DMS153 (cell line): Measurements from ENCODE around the gene SUFU.

Source experiments
- DNase-seq: peaks from one replicate; lab custom pipeline; 2025; lab: John Stamatoyannopoulos, UW

The SUFU gene

DNA sequence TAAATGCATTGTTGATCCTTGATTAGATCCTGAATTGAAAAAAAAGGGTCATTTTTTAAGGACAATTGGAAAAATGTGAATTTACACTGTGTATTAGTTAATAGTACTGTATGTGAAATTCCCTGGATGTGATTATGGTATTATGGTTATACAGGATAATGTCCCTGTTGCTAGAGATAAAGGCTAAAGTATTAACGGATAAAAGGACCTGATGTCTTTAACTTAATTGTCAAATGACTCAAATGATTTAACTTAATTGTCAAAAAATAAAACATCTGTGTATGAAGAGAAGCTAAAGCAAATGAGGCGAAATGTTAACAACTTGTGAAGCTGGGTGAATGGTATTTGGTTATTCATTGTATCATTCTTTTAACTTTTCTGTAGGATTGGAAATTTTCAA lies 48.8 kb downstream of the SUFU start:
- no peak for DNase-seq

DNA sequence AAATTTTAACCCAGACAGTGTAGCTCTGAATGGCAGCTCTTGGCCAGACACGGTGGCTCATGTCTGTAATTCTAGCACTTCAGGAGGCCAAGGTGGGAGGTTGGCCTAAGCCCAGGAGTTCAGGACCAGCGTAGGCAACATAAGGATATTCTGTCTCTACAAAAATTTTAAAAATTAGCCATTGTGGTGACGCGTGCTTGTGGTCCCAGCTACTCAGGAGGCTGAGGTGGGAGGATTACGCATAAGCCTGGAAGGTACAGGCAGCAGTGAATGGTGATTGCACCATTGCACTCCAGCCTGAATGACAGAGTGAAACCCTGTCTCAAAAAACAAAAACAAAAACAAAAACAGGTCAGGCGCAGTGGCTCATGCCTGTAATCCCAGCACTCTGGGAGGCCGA lies 50.0 kb downstream of the SUFU start:
- DNase-seq: no peak

DNA sequence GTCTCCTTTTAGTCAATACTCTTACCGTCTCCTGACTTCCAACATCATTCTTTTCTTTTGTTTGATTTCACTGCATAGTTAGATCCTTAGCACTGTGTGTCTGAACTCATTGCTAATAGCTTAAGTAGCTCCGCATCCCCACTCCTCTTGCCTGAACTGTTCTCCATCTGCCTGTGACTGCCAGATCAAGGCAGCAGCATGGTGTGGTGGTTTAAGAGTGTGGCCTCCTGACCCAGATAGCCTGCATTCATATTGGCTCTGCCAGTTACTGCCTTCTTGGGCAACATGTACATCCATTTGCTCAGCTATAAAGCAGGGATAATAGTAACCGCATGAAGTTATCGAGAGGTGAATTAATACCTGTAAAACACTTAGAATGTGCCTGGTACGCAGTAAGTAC lies 50.8 kb downstream of the SUFU start:
- DNase-seq: no peak

DNA sequence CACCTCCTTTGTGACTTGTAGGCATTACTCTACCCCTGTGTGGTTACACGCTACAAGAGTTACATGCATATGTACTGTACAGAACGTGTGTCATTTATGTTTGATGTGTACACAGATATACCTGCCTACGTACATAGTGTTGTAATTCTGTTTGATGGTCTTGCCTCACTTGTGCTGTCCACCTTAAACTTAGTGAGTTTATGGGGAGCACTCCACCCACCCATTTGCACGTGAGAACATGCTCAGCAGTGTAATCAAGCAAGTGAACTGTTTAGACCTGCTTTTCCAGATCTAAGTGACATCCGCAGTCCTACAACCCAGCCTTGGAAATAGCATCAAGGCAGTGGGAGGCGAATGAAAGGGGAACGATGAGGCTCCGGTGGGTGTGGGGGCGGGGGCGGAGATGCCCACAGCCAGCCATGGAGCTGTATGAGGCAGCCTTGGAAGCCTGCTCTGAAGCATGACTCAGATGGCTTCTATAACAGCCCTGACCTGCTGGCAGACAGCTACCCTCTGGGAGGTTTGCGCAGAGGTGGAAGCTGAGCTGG lies 52.1 kb downstream of the SUFU start:
- no peak for DNase-seq

DNA sequence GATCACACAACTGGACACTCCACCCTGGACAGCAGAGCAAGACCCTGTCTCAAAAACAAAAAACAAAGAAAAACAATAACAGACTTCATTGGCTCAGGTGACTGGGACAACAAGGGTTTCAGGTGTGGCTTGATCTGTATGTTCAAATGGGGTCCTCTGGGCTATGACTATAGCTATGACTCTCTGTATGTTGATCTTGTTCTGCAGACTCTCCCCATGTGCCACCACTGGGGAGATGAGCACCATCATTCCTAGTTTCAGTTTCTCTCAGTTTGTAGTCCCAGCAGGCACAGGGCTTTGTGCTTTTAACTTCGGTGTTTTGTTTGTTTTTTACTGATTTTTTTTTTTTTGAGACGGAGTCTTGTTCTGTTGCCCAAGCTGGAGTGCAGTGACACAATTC lies 53.8 kb downstream of the SUFU start:
- no peak for DNase-seq

DNA sequence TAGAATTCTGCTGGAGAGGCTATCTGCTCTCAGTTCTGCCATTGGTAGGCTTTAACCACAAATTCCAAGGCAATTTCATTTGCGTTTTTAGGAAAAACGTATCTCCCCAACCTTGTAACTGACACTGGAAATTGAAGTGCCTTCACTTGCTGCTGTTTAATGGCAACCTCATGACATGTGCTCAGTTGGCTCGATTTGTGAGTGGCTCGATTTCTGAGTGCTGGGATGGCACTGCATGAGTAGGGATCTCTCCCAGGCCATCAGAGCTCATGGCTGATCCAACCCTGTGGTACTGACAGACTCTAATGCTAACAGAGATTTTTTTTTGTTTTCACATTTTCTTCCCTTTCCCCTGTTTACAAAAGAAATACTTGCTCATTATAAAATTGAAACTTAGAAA lies 56.0 kb downstream of the SUFU start:
- DNase-seq: no peak

DNA sequence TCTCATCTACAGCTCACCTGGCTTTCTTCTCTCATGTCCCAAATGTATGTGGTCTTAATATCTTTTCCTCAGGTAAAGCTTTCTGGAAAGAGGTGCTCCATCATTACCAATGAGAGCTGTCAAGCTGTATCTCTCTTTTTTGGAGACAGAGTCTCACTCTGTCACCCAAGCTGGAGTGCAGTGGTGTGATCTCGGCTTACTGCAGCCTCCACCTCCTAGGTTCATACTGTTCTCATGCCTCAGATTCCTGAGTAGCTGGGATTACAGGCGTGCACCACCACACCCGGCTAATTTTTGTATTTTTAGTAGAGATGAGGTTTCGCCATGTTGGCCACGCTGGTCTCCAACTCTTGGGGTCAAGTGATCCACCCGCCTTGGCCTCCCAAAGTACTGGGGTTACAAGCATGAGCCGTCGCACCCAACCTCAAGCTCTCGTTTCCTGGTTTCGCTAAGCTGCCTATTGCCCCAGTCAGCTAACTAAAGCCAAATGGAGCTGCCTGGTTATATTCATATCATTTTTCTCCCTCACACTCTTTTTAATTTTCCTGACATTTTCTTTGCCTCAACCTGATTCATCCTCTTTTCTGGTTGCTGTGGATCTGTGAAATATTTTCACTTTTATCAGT lies 60.5 kb downstream of the SUFU start:
- DNase-seq: no peak

DNA sequence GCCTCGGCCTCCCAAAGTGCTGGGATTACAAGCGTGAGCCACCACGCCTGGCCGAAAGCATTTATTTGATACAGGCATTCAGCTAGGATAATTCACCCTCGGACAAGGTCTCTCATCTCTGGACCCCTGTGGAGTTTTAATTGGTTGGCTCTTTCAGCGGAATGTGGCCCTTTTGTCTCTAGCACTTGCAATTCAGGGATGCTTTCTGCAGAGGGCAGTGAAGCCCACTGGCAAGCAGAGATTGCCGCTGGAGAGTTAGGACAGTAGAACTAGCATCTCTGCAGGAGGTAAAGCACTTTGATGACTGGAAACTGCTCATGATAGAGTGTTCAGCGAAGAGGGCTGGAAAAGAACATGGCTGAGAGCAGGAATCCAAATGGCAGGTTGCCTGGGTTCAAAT lies 62.0 kb downstream of the SUFU start:
- no peak for DNase-seq

DNA sequence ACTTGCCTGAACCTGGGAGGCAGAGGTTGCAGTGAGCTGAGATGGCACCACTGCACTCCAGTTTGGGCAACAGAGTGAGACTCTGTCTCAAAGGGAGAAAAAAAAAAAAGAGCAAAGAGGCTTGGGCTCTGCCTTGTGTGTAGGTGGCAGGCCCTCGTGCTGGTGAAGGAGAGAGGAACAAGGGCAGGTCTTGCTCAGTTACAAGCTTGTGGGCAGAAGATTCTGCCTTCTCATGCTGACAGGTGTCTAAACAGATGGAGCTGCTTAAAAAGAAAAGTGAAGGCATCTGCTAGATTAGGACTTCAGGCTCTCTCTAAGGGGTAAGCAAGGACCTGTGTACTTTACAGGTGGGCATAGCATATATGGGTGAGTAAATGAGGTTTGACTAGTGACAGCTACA lies 75.0 kb downstream of the SUFU start:
- no peak for DNase-seq

DNA sequence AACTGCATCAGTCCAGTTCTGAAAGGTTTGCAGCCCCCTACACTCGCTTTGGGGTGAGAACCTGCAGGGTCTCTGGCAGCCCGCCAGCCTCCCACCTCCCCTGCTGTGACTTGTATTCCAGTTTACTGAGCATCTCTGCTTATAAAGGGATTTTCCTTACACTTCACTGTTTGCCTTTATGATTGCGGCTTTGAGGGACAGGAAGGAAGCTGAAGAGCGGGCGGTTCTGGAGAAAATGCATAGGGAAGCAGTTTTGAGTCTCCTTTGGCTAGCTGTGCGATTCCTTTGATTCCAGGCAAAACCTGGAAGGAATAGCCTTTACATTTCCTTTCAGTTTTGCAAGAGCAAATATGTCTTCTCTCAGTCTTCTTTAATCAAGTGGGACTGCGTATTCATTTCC lies 75.6 kb downstream of the SUFU start:
- DNase-seq: no peak

DNA sequence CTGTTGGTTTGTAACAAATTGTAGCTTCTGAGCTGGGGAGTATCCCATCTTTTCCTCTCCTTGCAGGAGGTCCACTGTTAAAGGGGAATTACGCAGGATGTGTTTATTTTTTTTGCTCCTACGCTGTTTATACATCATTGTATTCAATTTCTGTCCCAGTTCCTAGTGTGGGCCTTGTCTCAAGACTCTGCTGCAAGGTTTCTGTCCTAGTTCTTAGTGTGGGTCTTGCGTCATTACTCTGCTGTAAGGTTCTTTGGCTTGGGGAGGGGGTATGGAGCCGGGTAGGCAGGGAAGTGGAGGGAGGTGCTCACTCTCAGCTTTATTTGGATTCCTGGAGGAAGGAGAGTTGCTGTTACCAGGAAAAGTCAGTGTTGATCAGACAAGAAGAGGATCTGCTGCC lies 76.5 kb downstream of the SUFU start:
- no peak for DNase-seq

DNA sequence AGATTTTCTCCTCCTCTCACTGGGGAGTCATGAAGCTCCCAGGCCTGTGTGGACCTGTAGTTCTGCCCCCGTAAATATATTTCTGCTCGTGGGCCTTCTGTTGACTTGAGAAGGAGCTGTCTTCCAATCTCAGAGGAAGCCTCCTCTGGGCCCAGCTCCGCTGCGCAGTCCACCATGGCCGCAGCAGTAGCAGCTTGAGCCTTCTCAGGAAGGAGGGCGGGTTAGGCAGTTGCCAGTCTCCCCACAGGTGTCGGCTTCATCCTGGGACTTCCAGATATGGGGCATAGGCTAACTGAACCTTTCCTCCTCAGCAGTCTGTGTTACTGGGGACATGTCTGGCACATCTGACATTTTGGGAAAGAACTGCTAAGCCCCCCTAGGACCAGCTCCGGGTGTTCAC lies 77.6 kb downstream of the SUFU start:
- no peak for DNase-seq

DNA sequence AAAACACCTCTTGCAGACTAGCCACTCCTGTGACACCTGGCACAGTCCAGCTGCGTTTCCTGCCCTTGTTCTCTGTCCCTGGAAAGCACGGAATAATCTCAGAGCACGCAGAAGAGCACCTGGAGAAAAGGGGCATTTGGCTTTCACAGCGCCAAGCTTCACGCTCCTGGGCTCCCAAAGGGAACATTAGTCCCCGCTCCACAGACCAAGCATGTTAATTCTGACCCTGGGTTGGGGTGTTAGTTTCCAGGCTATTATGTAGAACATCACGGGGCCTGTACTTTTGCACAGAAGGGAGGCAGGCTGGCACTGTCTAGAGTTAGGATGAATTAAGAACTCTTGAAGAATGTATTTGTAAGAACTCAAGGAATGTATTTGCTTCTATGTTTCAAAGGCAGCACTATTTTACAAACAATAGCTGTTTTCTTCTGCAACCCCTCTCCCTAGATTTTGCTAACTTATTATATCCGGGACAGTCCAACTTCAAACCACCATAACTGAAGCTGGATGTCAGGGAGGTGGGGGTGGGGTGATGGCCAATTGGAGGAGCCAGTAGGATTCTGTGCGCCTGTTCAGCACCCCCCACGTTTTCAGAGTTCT lies 78.3 kb downstream of the SUFU start:
- peak; percentile 15 for DNase-seq

DNA sequence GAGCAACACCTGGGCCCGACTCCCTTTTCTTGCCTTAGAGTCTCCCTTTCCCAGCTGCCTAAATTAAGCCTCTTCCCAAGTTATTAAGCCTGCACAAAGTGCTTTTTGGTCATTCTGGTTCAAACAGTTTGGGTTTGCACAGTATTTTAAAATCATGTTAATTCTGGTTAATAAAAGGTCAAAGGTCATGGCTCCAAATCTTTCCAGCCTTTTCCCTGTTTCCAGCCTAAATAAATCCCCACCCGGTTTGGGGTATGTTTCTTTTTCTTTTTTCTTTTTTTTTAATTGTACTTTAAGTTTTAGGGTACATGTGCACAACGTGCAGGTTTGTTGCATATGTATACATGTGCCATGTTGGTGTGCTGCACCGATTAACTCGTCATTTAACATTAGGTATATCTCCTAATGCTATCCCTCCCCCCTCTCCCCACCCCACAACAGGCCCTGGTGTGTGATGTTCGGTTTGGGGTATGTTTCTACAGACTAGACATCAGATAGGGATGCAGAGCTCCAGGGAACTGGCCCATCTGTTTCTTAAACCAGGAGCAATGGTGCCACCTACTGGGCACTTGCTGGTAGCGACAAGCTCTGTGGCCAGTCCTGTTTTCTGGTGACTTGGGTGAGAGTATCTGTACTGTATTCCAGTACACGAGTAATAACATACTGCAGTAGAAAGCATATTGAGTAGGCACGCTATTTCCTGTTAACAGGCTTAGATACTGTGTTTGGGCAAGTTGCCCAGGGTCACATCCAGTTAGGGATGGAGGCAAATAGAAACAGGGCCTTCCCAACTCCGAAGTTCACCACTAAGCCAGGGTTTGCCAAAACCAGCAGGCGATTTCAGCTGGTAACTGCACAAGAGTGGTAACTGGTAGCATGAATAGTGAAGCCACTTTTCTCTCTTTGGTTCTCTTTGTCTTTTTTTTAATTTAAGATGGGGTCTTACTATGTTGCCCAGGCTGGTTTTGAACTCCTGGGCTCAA lies 80.0 kb downstream of the SUFU start:
- DNase-seq: peak; percentile 76

DNA sequence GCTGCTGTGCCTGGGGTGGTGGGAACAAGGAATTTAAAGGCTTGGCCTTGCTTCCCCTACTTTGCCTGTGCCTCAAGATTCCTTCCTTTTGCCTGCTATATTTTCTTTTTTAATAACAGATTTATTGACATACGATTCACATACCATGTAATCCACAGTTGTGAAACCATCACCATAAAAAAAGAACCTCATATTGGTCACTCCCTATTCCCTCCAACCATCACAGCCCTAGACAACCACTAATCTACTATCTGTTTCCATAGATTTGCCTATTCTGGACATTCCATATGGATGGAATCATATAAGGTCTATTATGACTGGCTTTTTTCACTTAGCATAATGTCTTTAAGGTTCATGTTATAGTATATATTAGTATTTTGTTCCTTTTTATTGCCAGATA lies 81.3 kb downstream of the SUFU start:
- no peak for DNase-seq

DNA sequence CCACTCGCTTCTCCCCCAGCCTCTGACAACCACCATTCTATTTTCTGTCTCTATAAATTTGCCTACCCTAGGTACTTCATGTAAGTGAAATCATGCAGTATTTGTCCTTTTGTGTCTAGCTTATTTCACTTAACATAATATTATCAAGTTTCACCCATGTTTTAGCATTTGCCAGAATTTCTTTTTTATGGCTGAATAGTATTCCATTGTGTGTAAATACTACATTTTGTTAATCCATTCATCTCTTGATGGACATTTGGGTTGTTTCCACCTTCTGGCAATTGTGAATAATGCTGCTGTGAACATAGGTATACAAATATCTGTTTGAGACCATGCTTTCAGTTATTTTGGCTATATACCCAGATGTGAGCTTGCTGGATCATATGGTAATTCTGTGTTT lies 83.1 kb downstream of the SUFU start:
- no peak for DNase-seq

DNA sequence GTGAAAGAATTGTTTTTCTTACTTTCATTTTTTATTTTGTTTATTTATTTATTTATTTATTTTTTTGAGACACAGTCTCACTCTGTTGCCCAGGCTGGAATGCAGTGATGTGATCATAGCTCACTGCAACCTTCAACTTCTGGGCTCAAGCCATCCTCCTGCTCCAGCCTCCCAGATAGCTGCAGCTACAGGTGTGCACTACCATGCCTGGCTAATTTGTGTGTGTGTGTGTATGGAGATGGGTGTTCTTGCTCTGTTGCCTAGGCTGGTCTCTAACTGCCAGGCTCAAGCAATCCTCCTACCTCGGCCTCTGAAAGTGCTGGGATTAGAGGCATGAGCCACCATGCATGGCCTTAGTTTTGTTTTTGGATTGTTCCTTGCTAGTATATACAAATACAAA lies 85.1 kb downstream of the SUFU start:
- DNase-seq: no peak

DNA sequence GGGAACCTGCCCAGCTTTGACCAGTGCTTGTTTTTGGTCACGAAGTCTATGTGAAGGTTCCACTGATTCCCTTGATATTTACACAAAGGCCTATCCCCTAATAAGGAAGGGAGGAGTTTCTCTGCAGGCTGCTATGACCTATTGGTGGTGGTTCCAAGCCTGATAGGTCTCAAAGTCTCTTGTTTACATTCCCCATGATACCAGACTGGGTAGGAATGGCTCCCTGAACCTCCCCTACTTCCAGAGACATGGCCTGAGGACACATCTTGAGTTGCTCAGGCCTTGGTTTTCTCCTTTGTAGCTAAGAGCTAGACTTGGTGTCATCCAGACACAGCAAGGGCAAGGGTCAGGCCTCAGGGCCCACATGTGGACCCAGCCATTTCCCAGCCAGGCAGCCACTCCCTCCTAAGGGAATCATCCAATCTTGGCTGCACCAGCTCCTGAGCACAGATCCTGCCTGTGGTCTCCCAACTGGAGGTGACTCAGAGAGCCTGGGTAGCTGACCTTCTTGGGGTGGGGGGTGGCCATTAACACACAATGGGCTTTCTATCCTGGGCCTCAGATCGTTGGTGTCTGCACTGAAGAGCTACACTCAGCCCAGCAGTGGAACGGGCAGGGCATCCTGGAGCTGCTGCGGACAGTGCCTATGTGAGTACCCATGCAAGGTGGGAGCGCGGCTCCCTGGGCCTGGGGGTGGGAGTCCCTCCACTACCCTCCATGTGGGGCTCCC lies 89.5 kb downstream of the SUFU start:
- no peak for DNase-seq

DNA sequence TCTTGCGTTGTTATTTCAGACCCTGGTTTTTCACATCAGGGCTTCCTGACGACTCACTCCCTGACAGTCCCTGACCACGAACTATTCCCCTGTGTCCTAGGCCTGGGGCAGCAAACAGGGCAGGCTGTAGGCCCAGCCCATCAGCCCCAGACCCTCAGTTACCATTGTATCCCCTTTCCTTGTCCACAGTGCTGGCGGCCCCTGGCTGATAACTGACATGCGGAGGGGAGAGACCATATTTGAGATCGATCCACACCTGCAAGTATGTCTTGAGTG lies 90.0 kb downstream of the SUFU start:
- DNase-seq: no peak

DNA sequence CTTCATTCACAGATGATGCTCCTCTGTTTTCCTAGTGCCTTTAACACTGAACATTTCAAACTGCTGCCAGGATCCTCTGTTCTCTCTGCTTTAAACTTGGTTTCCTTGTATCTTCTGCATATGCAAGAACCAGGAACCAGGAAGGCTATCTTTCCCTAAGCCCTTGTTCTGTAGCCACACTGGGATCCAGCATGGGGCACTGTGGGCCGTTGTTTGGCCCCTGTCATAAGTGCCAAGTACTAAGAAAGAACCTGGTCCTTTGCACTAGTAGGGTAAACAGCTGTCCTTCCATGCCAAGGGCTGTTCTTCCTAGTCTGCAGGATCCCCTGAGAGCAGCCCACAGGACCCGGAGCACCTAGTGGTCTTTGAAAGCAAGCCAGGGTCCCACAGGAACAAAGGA lies 91.5 kb downstream of the SUFU start:
- no peak for DNase-seq

DNA sequence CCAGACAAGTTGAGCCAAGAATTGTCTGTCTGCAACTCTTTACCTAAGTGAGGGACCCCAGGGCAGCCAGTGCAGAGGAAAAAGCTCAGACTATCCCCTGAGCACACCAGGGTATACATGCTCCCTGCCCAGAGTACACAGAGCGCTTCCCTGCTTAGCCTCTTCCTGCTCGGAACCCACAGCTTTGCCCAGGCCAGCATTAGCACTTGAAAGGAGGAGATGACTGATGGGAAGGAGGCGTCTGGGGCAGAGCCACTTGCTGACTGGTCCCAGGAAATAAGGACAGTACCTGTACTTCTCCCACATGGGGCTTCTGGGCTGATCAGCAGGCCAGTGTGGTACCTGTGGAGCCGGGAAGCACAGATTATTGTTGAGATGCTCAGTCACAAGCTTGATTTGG lies 92.1 kb downstream of the SUFU start:
- DNase-seq: no peak

DNA sequence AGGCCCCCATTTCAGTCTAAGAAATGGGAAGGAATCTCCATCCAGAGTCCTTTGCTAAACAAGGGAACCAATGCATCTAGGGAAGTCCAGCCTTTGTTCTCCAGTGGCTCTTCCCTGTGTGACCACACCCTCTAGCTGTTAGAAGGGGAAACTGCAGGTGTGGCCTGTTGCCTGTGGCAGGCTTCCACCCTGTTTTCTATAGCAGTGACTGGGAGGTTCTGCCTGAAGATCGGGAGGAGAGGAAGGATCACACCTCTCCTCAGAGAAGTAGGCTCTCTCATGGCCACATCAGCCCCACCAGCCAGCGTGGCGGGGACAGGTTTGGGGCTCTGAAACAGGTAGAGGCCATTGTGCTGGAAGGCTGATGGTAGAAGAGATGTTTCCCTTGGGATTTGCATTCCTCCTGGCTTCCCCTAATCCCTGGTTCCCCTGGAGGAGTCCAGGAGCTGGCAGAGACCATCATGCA lies 92.8 kb downstream of the SUFU start:
- peak; percentile 57 for DNase-seq
